ENCODE measurements around the gene BCL7A.

Gene BCL7A

GRCh38 chr12:122093098-122093883 lies 71.6 kb downstream of the BCL7A start:
- no peak for TF ChIP-seq CTCF (IDR thresholded peaks at IDR 0.05; ENCODE audit: borderline replicate concordance, insufficient read depth, low read depth, low read length)
- H3K4me3 ChIP-seq (ENCODE audit: low read depth, low read length): no peak overlapping the region

- no peak overlapping the region for H3K4me3 ChIP-seq (ENCODE audit: low read depth, low read length)
- no peak for TF ChIP-seq CTCF (IDR thresholded peaks at IDR 0.05; ENCODE audit: borderline replicate concordance, insufficient read depth, low read depth, low read length)
Observed at GRCh38 chr12:122094137-122094734, 72.6 kb downstream of the BCL7A start.

GRCh38 chr12:122094735-122095631 lies 73.3 kb downstream of the BCL7A start:
- H3K4me3 ChIP-seq (ENCODE audit: low read depth, low read length): no peak overlapping the region
- TF ChIP-seq CTCF (IDR thresholded peaks at IDR 0.05; ENCODE audit: borderline replicate concordance, insufficient read depth, low read depth, low read length): no peak

GRCh38 chr12:122096014-122096413 lies 74.3 kb downstream of the BCL7A start:
- H3K4me3 ChIP-seq (ENCODE audit: low read depth, low read length): no peak overlapping the region
- TF ChIP-seq CTCF (IDR thresholded peaks at IDR 0.05; ENCODE audit: borderline replicate concordance, insufficient read depth, low read depth, low read length): no peak

- H3K4me3 ChIP-seq (ENCODE audit: low read depth, low read length): no peak overlapping the region
- TF ChIP-seq CTCF (IDR thresholded peaks at IDR 0.05; ENCODE audit: borderline replicate concordance, insufficient read depth, low read depth, low read length): no peak
Observed at GRCh38 chr12:122096591-122097149, 75.0 kb downstream of the BCL7A start.

- no peak for TF ChIP-seq CTCF (IDR thresholded peaks at IDR 0.05; ENCODE audit: borderline replicate concordance, insufficient read depth, low read depth, low read length)
- no peak overlapping the region for H3K4me3 ChIP-seq (ENCODE audit: low read depth, low read length)
Observed at GRCh38 chr12:122097584-122097926, 75.9 kb downstream of the BCL7A start.

Data from GM12875 (cell line).